Stimulated activated CD4-positive, alpha-beta T cell treated with anti-CD3 and anti-CD28 coated beads, Interleukin-12 subunit alpha, Interleukin-12 subunit beta, amount 100 ng/mL, for 48 hours (primary cell): ENCODE measurements around the gene PDIA5.
"Not testable (repeated sequence)": the region's sequence is repeated elsewhere in the genome, so short reads cannot be mapped to it uniquely, and the experiment has no call there.

Source experiments
- DNase-seq, 3 donors: peaks; one replicate each; pipeline ENCODE4 v3.0.0-alpha.2; 2020; ENCODE audit warnings: low read depth in 2 of 3, low spot score in 1 of 3

PDIA5 gene

GRCh38 chr3:123090728-123091531 lies 24.1 kb downstream of the PDIA5 start:
- DNase-seq: no peak

GRCh38 chr3:123092243-123092642 lies 25.4 kb downstream of the PDIA5 start:
- DNase-seq: no peak

- DNase-seq: no peak
These were observed 26.9 kb downstream of the PDIA5 start for GRCh38 chr3:123093696-123094095.

GRCh38 chr3:123094516-123095313 lies 27.9 kb downstream of the PDIA5 start:
- no peak for DNase-seq

- DNase-seq: no peak
These were observed 29.3 kb downstream of the PDIA5 start for GRCh38 chr3:123096126-123096525.

GRCh38 chr3:123096731-123097130 lies 29.9 kb downstream of the PDIA5 start:
- DNase-seq: no peak

- DNase-seq: no peak
These were observed 31.9 kb downstream of the PDIA5 start for GRCh38 chr3:123098426-123099330.

GRCh38 chr3:123099331-123100192 lies 32.7 kb downstream of the PDIA5 start:
- no peak for DNase-seq

GRCh38 chr3:123100193-123100776 lies 33.5 kb downstream of the PDIA5 start:
- no peak for DNase-seq

GRCh38 chr3:123102249-123102648 lies 35.4 kb downstream of the PDIA5 start:
- no peak for DNase-seq

- no peak for DNase-seq
These were observed 36.0 kb downstream of the PDIA5 start for GRCh38 chr3:123102826-123103225.

GRCh38 chr3:123104550-123104949 lies 37.7 kb downstream of the PDIA5 start:
- no peak for DNase-seq

- no peak for DNase-seq
These were observed 38.7 kb downstream of the PDIA5 start for GRCh38 chr3:123105201-123106189.

- DNase-seq: no peak
These were observed 43.6 kb downstream of the PDIA5 start for GRCh38 chr3:123110282-123110975.

GRCh38 chr3:123110976-123111615 lies 44.3 kb downstream of the PDIA5 start:
- no peak for DNase-seq

GRCh38 chr3:123111640-123112039 lies 44.8 kb downstream of the PDIA5 start:
- DNase-seq: no peak

- DNase-seq: no peak
These were observed 45.4 kb downstream of the PDIA5 start for GRCh38 chr3:123112232-123112631.

- DNase-seq: not testable (repeated sequence)
These were observed 45.8 kb downstream of the PDIA5 start for GRCh38 chr3:123112656-123113055.
